ENCODE data around the gene CCNY. TPM values are rescaled to one million over a fixed set of nuclear protein-coding genes. Genes with fewer than 3 reads are reported as not detected.
A peak's percentile ranks its signal among the peaks of the same experiment; 100 is the strongest.

The CCNY gene
- total RNA-seq, 6 experiments from 2014 or later = 22.4 to 49.2 (median 41.4) TPM

GRCh38 chr10:35561715-35562114 is 225.4 kb downstream of the CCNY start:
- H3K27me3 ChIP-seq = no peaks in the 10 kb centered on the region
- TF ChIP-seq POLR2A (IDR thresholded peaks at IDR 0.05) (no peak), CTCF (IDR thresholded peaks at IDR 0.05) (no peak)
- no peaks in the 10 kb centered on the region for H3K9me3 ChIP-seq
- H3K36me3 ChIP-seq = peaks cover 0 to 8% (median under 1%) of the 10 kb centered on the region in 4 donors
- DNase-seq = no peak
- no peak for ATAC-seq
- WGBS (ENCODE audit: insufficient coverage, low coverage, low lambda C conversion rate, missing lambda C conversion rate) = 87% methylated on average over 3 of the region's 5 CpGs
- intact Hi-C loops (cut with DNase I) = loop anchor here in 1 of 2 donors (10.0 kb wide), 1 partner anchor 227 kb away; the partner anchor contains the start of gene CCNY
- no peak overlapping the region for H3K4me3 ChIP-seq
- no peak overlapping the region for H3K27ac ChIP-seq
- H3K4me1 ChIP-seq = no peaks in the 10 kb centered on the region

GRCh38 chr10:35562427-35562826 is 226.1 kb downstream of the CCNY start:
- TF ChIP-seq POLR2A (IDR thresholded peaks at IDR 0.05) = no peak
- no peak for TF ChIP-seq CTCF (IDR thresholded peaks at IDR 0.05)
- Histone ChIP-seq H3K9me3 (no peaks in the 10 kb centered on the region), H3K27ac (no peak overlapping the region), H3K27me3 (no peaks in the 10 kb centered on the region), H3K4me3 (no peak overlapping the region), H3K4me1 (no peaks in the 10 kb centered on the region), H3K36me3 (peaks cover 0 to 15% (median 2%) of the 10 kb centered on the region in 4 donors)
- ATAC-seq (no peak), DNase-seq (no peak)
- 90% methylated on average over 1 of the region's 1 CpG for WGBS (ENCODE audit: insufficient coverage, low coverage, low lambda C conversion rate, missing lambda C conversion rate)
- intact Hi-C loops (cut with DNase I) = loop anchor here in 1 of 2 donors (10.0 kb wide), 1 partner anchor 228 kb away; the partner anchor contains the start of gene CCNY

GRCh38 chr10:35563261-35563891 is 227.1 kb downstream of the CCNY start:
- no peak overlapping the region for H3K27ac ChIP-seq
- no peak for TF ChIP-seq POLR2A (IDR thresholded peaks at IDR 0.05)
- TF ChIP-seq CTCF (IDR thresholded peaks at IDR 0.05) = peak; percentile 84 to 99 (median 97)
- H3K4me3 ChIP-seq = no peak overlapping the region
- no peaks in the 10 kb centered on the region for H3K27me3 ChIP-seq
- intact Hi-C loops (cut with DNase I) = loop anchor here in 1 of 2 donors (10.0 kb wide), 1 partner anchor 229 kb away; the partner anchor contains the start of gene CCNY
- peaks cover 0 to 20% (median 3%) of the 10 kb centered on the region in 4 donors for H3K36me3 ChIP-seq
- ATAC-seq = peak; percentile 85 to 92 (median 88)
- H3K4me1 ChIP-seq = no peaks in the 10 kb centered on the region
- 38% methylated on average over 13 of the region's 13 CpGs for WGBS (ENCODE audit: insufficient coverage, low coverage, low lambda C conversion rate, missing lambda C conversion rate)
- no peaks in the 10 kb centered on the region for H3K9me3 ChIP-seq
- DNase-seq = peak; percentile 45 to 68 (median 68)

- H3K27ac ChIP-seq = no peak overlapping the region
- DNase-seq (peak in 1 of 3 donors; percentile 25), ATAC-seq (peak; percentile 22 to 68 (median 58))
- no peaks in the 10 kb centered on the region for H3K4me1 ChIP-seq
- H3K4me3 ChIP-seq = no peak overlapping the region
- H3K36me3 ChIP-seq = peaks cover 0 to 28% (median 6%) of the 10 kb centered on the region in 4 donors
- H3K9me3 ChIP-seq = no peaks in the 10 kb centered on the region
- 71% methylated on average over 4 of the region's 6 CpGs for WGBS (ENCODE audit: insufficient coverage, low coverage, low lambda C conversion rate, missing lambda C conversion rate)
- intact Hi-C loops (cut with DNase I) = loop anchor here in 1 of 2 donors (10.0 kb wide), 1 partner anchor 230 kb away; the partner anchor contains the start of gene CCNY
- no peaks in the 10 kb centered on the region for H3K27me3 ChIP-seq
- TF ChIP-seq CTCF (IDR thresholded peaks at IDR 0.05) (no peak), POLR2A (IDR thresholded peaks at IDR 0.05) (no peak)
These were observed 228.1 kb downstream of the CCNY start for GRCh38 chr10:35564341-35564968.
